Measurements from ENCODE around the gene ARHGAP45. TPM values are rescaled to one million over a fixed set of nuclear protein-coding genes. Genes with fewer than 3 reads are reported as not detected.

The ARHGAP45 gene
- total RNA-seq, 1 donor from 2014 or later, result 10.2 TPM

DNA sequence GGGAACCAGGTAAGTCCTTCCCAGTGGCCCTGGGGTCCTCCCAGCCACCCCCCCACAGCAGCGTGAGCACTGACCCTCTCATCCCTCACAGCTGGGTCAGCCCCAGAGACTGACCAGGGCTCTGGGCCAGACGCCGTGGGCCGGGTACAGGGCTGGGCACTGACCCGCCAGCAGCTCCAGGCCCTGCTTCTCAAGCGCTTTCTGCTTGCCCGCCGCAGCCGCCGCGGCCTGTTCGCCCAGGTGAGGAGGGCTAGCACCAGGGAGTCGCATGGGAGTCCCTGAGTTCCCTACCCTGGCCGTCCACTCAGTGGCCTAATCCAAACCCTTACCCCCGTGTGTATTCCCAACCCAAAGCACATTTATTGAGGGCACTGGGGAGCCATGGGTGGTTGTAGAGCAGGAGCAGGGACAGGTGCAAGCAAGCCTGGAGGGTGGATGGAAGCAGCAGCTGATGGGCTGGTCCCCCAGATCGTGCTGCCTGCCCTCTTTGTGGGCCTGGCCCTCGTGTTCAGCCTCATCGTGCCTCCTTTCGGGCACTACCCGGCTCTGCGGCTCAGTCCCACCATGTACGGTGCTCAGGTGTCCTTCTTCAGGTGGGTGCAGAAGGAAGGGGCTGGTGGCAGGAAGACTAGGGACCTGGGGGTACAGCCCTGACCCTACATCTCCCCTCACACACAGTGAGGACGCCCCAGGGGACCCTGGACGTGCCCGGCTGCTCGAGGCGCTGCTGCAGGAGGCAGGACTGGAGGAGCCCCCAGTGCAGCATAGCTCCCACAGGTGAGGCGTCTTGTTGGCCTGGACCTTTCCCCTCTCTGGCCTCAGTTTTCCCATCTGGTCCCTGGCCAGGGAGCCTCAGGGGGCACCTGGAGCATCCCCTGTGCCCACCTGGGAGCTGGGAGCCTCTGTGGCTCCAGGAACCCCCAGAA is 12.6 kb upstream of the ARHGAP45 start:
- no peak for DNase-seq (ENCODE audit: low read depth, low spot score)

GRCh38 chr19:1055028-1055425 is 11.9 kb upstream of the ARHGAP45 start:
- DNase-seq (ENCODE audit: low read depth, low spot score), result no peak

GRCh38 chr19:1055886-1056620 is 10.9 kb upstream of the ARHGAP45 start:
- no peak for DNase-seq (ENCODE audit: low read depth, low spot score)

DNA sequence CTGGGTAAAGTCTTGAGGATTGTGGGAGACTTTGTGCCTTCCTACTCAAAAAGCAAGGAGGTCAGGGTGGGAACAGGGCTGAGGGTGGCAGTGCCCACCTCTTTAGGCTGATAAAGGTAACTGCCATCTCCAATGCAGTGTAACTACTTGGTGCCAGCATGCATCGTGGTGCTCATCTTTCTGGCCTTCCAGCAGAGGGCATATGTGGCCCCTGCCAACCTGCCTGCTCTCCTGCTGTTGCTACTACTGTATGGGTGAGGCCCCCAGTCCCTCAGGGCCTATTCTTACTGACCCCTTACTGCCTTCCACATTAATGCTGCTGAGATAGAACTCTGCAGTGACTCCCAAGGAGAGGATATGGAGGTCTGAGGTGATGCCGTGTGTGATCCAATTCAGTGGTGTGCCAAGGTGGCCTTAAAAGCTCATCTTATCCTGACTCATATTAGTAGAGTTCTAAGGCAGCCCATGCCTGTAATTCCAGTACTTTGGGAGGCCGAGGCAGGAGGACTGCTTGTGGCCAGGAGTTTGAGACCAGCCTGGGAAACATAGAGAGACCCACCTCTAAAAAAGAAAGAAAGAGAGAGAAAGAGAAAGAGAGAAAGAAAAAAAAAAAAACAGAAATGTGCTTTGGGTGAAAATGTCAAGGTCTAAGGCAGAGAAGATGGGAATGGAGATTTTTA is 9.7 kb upstream of the ARHGAP45 start:
- no peak for DNase-seq (ENCODE audit: low read depth, low spot score)

DNA sequence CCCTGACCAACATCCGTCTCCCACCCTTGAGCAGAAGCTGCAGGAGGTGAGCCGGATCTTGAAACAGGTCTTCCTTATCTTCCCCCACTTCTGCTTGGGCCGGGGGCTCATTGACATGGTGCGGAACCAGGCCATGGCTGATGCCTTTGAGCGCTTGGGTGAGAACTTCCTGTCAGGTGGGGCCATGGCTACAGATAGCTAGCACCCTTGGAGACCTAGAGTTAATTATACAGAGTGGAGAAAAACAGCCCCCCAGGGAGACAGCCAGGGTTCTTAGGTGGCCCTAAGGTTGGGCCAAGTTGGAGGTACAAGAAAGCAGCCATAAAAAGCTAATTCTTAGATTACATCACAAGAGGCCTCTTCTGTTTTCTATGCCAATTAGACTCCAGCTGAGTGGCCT is 8.9 kb upstream of the ARHGAP45 start:
- no peak for DNase-seq (ENCODE audit: low read depth, low spot score)

DNA sequence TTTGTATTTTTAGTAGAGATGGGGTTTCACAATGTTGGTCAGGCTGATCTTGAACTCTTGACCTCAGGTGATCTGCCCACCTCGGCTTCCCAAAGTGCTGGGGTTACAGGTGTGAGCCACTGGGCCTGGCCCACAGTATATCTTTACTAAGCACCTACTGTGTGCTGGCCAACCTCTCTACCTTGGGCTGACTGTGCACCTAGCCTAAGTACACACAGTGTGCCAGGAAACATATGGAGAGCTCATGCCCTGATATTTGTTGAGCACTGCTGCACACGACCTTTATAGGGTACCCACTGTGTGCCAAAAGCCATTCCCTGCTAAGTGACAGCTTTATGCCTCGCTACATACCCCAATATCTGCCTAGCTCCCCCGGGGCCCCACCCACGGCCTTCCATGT is 6.3 kb upstream of the ARHGAP45 start:
- DNase-seq (ENCODE audit: low read depth, low spot score), result no peak

GRCh38 chr19:1061987-1062386 is 5.0 kb upstream of the ARHGAP45 start:
- DNase-seq (ENCODE audit: low read depth, low spot score), result no peak

GRCh38 chr19:1062387-1063029 is 4.5 kb upstream of the ARHGAP45 start:
- DNase-seq (ENCODE audit: low read depth, low spot score), result no peak

- no peak for DNase-seq (ENCODE audit: low read depth, low spot score)
Observed at GRCh38 chr19:1063030-1063908, 3.7 kb upstream of the ARHGAP45 start.

DNA sequence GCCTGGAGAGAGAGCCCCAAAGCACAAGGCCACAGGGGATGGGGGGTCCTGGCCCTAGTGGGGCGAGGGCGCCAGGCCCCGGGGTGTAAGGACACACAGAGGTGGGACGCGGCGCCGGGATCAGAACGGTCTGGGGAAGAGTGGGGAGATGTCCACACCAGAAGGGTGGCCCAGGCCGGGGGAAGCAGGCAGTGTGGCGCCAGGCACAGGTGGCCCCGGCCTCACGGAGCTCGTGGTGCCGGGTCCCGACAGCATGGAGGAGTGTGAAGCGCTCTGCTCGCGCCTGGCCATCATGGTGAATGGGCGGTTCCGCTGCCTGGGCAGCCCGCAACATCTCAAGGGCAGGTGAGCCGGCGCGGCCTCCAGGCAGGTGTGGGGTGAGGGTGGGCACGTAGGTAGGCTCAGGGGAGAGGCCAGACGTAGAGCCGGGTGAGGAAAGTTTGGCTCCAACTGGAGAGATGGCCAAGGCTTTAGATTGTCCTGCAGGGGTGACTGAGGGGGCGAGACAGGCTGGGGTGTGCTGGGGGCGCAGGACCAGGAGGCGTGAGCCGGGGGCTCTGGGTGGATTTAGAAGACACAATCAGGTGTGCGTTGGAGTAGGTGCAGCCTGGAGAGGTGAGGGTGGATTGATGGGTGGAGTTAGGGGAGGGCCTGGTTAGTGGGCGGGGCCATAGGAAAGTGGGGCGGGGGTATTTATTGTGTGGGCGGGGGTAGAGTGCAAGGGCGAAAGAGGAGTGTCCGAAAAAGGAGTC is 2.9 kb upstream of the ARHGAP45 start:
- DNase-seq (ENCODE audit: low read depth, low spot score), result no peak

- no peak for DNase-seq (ENCODE audit: low read depth, low spot score)
Observed at GRCh38 chr19:1064661-1065605, 2.0 kb upstream of the ARHGAP45 start.

DNA sequence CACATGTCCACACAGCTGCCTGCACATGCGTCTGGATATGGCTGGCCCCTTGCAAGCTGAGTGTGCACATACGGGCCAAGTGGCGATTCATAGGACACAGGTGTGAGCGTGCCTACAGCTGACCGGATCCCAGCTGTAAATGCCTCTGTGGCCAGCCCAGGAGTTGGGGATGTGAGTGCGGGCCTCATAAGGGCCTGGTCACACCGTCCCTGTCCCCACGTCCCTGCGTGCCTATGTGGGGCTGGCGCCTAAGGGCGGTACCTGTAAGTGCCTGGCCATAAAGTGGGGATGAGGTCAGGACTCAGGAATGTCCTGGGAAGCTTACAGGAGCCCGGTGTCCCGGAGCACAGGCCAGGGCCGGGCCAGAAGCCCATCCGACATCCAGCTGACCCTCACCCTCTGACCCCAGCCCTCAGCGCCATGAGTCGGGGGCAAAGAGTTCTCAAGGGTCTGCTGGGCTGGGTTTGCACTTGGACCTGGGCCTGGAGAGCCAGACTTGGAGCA is 1.3 kb upstream of the ARHGAP45 start:
- no peak for DNase-seq (ENCODE audit: low read depth, low spot score)

DNA sequence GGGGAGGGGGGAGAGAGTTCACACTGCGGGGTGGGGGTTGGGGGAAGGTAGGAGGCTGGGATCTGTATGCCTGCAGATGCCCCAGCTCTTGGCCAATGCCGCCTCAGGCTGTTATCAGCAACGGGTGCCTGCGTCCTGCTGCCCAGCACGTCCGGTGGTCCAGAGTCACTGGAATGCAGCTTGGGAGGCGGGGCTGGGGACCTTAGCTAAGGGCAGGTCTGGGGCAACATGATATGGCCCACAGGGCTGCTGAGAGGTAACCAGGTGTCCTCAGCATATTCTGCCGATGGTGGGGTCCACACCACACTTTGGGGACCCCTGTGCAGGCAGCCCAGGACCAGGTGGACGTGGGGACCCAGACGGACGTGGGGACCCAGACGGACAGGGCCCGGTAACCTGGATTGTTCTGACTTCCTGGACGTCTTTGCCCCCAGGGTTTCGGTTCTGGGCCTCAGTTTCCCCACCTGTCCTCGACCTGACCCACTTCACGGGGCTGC is 668 bp upstream of the ARHGAP45 start:
- no peak for DNase-seq (ENCODE audit: low read depth, low spot score)

DNA sequence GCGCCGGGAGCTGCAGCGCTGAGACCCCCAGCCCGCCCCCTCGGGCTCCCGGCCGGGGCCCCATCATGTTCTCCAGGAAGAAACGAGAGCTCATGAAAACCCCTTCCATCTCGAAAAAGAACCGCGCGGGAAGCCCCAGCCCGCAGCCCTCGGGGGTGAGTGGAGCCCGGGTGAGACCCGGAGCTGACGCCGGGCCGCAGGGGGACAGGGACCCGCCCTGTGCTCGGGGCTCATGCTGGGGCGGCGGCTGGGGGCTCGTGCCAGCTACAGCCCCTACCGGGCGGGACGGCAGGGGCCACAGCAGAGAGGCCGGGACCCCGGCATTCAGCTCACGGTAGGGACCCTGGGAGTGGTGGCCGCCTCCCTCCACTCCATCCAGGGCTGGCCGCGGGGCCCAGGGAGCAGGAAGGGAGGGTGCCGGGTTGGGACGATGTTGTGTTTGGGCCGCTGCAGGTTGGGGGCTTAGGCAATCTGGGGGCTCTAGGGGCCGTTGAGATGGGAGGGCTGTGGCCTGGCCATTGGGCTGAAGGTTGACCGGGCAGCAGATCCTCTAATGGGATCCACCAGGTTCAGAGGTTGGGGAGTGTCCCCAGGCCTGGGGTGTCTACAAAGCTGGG is 482 bp downstream of the ARHGAP45 start:
- no peak for DNase-seq (ENCODE audit: low read depth, low spot score)

- no peak for DNase-seq (ENCODE audit: low read depth, low spot score)
Observed at GRCh38 chr19:1068009-1069001, 1.3 kb downstream of the ARHGAP45 start.

DNA sequence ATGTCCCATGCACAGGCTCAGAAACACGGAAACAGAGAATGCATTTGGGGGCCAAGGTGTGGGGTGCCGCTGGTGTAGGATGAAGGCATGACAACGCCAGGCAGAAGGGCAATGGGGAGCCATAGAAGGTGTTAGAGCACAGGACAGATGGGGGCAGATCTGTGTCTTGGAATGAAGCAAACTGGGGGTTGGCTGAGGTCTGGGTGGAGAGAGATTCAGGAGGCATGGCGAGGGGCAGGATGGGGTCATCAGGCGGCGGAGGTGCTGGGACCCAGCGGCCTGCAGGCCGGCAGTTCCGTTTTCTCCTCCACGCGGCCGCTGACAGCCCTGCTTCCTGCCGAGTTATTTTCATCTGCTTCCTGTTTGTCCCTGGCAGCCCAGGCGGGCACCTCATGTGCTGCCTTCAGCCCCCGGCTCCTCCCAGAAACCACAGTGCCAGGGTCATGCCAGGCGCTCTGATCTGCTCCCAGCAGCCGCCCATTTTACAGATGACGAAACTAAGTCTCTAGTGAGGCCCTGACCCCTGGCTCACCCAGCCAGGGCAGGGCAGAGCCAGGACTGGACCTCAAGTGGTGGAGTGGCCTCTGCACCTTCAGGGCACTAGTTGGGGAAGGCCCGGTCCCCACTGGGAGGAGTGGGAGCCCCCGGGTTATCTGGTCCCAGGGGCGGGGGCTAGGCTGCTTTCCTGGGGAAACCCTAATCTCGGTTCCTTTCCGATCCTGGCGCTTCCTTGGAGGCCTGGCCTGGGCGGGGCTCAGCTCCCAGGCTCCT is 2.2 kb downstream of the ARHGAP45 start:
- no peak for DNase-seq (ENCODE audit: low read depth, low spot score)

Data from pulmonary artery endothelial cell (primary cell).